Activated T-helper 1 cell treated with Interleukin-2 at 50 U/mL for 16 hours (primary cell): ENCODE results near the gene ZNF688.
"Not testable (repeated sequence)": the region's sequence is repeated elsewhere in the genome, so short reads cannot be mapped to it uniquely, and the experiment has no call there.

Source experiments
- DNase-seq: peaks from one replicate; pipeline ENCODE4 v3.0.0-alpha.2; 2020; ENCODE audit warnings: low read depth

The ZNF688 gene

DNA sequence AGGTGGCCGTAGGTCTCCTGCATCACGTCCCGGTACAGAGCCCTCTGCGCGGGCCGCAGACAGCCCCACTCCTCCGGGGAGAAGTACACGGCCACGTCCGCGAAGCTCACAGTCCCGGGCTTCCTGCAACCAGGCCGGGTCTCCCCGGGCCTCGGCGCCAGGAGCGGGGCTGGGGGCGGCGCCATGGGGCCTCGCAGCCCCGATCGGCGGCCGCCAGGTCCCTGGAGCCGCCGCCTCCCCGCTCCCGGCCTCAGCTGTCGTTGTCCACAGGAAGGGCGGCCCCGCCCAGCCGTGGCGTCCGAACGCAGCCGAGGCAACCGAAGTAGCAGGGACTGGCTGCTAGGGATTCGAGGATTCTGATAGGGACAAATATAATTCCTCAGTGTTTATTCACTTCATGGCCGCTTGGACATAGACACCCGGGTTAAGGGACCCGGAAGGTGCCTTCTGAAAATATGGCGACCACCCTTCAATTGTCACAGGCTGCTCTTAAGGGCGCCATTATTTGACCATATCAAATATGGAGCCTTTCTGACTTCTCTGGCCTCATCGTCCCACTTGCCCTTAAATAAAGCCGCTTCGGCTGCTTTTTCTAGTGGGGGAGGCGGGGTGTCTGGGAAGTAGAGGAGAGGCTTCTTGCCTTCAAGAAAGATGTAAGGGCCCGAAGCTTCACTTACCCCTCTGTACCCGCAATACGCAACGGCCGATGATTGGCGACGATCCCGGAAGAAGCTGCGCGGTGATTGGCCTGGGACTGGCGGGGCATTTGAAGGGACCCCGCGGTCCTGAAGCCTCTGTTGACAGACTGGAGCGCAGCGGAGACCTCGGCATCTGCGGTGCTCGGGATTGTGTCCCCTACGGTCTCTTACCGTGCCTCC, at the start of gene ZNF688:
Gene ZNF688 (minus strand): TSS at position 270 of the 878 bp plus-strand sequence. CDS start 85 bp downstream, at position 185.
- DNase-seq = peak; percentile 88

DNA sequence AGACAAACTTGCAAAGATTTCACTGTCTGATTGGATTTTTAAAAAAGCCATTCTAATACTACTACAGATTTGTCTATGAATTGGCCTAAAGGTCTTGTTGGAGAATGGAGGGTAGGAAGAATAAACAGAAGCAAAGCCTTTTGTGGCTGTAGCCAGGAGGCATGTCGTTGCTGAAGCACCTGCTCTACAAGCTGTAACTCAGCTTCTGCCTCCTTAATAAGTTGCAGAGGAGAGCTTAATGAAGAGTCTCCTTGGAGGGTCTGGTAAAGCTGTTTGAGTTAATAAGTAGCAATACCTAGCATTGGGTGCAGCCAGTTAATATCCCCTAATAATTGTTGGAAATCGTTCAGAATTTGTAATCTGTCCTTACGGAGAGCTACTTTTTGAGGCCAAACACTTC, 48.7 kb upstream of the ZNF688 start:
- DNase-seq = no peak

DNA sequence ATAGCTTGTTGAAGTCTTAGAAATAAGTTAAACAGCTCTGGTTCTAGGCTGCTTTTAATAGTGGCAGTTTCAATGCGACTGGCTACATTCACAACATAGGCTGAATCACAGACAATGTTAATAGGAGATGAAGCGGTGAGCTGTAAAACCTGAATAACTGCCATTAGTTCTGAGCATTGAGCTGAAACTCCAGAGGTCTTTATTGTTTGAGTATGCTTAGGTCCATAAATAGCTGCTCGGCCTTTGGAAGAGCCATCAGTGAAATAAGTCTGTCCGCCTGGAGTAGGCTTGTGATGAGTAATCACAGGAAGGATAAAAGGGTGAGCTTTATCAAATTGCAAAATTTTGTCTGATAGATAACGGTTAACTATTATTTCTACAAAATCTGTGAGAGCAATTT, 48.1 kb upstream of the ZNF688 start:
- no peak for DNase-seq

DNA sequence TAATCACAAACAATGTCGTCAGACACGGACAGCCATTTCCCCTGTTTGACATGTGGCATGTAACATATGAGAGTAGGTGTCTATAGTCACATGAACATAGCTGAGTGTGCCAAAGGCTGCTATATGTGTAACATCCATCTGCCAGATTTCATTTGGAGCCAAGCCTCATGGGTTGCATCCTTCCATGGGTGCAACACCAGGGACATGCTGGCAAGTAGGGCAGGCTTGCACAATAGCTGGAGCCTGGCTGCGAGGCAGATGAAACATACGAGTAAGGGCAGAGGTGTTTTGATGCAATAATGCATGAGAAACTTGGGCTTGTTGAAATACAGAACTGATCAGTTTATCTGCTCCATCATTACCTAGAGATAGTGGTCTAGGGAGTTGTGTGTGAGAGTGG, 47.7 kb upstream of the ZNF688 start:
- no peak for DNase-seq

DNA sequence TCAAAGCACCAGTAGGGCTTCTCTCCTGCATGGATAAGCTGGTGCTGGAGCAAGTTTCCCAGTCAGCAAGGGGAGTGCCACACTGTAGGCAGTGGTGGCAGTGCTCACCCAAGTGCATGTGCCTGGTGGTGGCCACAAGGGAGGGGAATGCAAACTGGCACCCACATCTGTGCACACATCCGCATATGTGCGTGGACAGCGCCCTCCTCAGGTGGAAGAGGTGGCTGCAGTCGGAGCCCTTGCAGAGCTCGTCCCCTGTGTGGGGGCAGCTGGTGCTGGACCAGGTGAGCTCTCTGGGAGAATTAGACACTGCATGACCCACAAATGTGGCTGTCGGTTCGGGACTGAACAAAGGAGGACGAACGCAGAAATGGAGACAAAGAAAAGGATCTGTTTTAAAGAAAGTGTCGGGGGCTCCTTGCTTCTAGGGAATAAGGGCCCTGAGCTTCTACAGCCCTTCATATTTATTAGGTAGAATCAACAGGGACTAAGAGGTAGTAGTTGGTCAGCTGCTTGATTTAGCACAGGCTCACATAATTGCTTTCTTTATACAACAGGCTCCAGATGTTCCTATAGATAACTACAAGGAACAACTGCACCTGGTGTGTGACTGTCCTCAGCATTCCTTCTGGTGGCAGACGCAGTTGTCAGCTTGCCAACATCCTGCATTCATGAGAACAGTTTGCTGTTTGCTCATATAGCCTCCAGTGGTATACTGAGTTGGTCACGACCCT, 44.0 kb upstream of the ZNF688 start:
- DNase-seq = peak; percentile 41

DNA sequence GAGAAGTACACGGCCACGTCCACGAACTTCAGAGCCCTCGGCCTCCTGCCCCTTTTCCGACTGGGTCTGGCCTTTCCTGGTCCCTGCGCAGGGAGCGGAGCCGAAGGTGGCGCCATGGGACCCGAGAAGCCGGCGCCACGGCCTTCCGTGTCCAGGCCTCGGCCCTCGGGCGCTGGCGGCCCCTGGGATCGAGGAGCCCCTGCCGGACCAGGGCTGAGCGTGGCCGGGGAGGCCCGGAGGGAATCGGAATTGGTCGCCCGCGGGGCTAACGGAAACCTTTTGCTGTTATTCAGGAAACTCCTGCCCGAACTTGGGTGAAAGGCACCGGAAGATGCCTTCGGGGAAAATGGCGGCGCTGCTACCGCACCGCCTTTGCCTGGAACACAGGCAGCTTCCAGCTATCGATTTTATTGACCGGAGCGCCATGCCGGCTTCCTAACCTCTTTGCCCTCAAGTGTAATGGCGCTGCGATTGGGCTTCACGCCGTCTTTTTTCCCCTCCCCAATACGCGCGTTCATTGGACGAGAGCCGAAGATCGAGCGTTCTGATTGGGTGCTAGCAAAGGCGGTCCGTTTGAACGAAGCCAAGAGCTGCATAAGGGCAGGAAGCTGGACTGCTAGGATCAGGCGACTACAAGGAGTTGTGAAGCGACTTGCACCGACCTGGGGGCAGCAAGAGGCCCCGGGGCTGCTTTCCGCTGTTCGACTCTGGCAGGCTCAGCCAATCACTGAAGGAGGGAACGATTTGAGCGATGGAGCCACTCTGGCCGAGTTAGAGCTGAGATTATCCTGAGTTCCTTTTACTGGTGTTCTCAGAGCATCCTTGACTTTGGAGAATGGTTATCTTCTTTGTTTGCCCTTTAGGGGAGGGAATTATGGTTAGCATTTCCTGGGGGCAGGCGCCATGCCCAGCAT, 38.7 kb upstream of the ZNF688 start, which contains the start of gene ZNF689:
Gene ZNF689 (minus strand): TSS at position 464 of the 914 bp plus-strand sequence. CDS start 348 bp downstream, at position 116.
- peak; percentile 88 for DNase-seq

DNA sequence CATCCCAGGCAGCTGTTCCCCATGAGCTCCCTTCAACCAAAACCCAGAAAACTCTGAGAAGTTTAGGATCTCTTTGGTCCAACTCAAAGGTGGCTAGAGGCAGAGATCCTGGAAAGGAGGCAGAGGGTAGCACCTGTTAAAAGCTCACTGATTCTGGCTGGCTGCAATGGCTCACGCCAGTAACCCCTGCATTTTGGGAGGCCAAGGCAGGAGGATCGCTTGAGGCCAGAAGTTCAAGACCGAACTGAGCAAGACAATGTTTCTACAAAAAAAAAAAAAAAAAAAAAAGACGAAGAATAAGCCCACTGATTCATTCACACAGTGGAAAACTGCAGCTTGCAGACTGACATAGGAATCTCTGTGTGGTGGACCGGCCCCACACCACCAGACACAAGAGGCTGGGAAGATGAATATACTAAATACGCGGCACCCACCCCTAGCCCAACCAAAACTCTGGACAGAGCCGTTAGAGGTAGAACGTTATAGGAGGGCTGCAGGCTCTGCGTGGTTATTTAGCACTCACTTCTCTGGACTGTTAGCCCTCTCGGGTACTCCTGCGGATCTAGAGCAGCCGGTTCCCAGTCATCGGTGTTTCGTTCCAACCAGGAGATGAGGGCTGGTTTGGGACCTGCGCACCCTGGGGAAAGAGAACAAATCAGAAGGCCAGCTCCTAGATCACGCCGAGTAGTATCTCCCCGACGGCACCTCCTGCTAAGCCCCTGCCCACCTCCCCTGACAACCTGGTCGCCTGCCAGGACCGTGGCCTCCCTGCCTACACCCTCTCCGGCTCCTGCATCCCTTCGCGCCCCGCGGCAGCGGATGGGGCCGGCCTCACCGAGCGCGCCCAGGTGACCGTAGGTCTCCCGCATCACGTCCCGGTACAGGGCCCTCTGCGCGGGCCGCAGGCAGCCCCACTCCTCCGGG, 37.8 kb upstream of the ZNF688 start:
- peak; percentile 22 for DNase-seq

DNA sequence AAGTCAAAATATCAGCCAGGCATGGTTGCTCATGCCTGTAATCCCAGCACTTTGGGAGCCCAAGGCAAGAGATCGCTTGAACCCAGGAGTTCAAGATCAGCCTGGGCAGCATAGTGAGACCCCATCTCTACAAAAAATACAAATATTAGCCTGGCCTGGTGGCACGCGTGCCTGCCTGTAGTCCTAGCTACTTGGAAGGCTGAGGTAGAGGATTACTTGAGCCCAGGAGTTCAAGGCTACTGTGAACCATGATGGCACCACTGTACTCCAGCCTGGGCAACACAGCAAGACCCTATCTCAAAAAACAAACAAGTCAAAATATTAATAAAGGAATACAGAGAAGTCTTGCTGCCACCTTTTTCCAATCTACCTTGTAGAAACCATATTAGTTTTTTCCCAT, 34.5 kb upstream of the ZNF688 start:
- no peak for DNase-seq

DNA sequence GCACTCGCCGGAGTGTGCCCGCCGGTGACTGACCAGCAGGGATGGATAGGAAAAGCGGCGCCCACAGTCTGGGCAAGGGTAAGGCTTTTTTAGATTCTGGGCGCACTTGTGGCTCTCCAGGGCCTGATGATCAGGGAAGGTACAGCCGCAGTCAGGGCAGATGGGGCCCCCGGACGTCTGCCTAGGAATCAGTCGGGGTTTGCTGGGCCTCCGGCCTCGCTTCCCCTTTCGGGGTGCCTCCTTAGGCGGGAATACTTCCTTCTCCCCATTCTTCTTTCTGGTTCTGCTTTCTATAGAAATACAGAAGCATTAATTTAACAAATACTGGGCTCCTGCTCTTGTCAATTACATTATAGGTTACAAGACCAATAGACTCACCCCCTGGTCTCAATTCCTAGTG, 33.6 kb upstream of the ZNF688 start:
- DNase-seq = no peak

DNA sequence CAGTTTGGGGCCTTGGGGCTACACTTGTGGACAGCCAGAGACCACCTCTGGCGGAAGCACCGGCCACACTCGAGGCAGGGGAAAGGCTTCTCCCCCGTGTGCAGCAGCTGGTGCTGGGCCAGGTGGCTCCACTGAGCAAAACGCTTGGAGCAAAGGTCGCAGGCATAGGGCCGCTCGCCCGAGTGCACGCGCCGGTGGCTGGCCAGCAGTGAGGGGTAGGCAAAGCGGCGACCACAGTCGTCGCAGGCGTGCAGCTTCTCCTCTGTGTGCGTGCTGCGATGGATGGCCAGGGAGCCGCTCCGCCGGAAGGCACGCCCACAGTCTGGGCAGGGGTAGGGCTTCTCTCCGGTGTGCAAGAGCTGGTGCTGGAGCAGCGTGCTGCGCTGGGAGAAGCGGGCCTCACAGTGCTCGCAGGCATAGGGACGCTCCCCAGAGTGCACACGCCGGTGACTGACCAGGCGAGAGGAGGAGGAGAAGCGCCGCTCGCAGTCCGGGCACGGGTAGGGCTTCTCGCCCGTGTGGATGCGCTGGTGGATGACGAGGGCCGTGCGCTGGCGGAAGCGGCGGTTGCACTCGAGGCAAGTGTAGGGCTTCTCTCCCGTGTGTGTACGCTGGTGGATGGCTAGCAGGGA, 32.9 kb upstream of the ZNF688 start:
- no peak for DNase-seq

DNA sequence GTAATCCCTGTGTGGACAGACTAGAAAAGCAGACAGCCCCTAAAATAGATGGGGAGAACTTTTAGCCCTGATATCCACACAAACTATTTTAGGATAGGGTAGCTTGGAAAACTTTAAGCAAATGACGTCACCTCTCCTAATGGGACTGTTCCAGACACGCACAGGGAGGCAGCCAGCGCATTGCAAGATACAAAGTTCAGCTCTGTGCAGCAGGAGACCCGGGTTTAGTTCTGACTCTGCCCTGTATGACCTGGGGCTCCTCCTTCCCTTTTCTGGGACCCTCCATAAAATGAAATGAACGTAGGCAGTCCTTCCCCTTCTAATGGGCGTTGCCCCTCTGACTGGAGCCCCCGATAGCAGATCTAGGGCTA, 32.4 kb upstream of the ZNF688 start:
- no peak for DNase-seq

DNA sequence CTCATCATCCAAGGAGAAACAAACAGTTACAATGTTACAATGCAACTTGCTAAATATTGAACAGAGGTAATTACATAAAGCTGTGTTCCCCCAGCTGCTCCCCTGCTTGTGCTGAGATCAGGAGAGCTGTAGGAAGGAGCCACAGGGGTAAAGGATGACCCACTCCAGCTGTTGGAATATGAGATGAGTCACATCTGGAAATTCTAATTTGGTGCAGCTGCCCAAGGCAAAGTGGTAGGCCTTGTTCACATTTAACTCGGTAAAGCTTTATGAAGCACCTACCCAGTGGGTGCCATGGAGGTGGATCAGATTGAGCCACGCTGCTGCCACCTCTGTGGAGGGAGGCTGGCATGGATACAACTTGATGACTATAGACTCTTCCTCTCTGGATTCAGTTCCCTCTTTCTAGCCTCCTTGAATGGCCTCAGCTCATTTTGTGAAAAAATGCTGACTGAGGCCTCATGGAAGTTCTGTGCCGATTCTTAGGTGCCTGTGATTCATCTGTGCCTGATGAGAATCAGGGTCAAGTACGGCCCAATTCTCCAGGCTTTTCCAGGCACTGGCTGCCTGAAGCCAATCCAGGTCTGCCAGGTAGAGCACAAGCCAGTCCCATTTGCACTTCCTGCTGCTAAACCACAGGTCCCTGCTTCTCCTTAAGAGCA, 31.2 kb upstream of the ZNF688 start:
- no peak for DNase-seq

DNA sequence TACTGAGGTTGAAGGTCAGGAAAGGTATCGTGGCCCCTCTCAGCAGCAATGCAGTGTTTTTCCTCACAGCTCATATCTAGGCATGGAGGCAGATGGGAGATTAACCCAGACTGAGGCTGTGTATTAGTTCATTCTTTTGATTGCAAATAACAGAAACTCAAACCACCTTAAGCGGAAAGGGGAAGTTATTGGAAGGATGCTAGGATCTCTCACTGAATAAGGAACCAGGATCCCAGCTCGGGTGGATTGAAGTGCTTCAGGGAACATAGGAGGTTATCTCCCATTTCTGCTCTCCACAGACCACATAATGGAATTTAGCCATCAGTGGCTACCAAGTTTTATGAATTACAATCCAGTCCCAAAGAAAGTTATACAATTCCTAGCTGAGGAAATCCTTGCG, 30.5 kb upstream of the ZNF688 start:
- DNase-seq = no peak

DNA sequence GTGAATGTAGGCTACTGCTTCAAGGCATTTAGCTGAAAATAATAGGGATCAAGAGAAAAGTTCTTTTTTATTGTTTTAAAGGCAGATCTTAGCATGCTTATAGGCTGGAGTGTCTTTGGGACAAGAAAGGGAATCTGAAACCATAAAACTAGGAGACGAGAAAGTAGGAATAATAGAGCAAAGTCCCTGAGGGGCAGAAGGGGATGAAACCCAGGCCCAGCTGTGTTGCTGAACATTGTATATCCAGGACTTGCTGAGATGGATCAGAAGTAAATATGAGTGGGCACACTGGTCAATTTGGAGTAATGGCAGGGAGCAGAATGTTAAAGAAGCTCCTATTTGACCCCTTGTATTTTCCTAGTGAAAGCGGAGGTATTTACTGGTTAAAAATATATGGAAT, 29.4 kb upstream of the ZNF688 start:
- DNase-seq = no peak

DNA sequence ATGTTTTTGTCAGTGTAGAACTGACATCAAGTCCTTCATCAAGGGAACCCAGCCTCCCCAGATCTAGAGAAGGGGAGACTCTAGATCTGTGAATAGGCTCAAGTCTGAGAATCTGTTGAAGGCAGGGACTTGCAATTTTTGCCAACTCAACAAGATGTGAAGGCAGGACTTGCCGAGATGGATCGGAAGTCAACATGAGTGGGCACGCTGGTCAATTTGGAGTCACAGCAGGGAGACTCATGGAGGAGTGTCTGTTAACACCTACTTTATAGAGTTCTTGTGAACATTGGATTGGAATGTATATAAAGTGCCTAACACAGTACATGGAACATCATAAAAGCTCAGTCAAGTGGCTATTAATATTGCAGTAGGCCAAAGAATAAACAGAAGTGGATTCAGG, 28.7 kb upstream of the ZNF688 start:
- DNase-seq = no peak

DNA sequence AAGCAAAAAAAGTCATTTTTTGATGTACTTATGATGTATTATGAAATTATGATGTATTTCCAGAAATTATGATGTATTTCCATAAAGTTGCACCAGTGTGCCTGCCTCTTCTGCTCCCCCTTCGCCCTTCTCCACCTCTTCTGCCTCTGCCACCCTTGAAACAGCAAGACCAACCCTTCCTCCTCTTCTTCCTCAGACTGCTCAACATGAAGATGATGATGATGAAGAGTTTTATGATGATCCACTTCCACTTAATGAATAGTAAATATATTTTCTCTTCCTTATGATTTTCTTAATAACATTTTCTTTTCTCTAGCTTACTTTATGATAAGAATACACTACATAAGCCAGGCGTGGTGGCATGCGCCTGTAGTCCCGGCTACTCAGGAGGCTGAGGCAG, 21.4 kb upstream of the ZNF688 start:
- no peak for DNase-seq

DNA sequence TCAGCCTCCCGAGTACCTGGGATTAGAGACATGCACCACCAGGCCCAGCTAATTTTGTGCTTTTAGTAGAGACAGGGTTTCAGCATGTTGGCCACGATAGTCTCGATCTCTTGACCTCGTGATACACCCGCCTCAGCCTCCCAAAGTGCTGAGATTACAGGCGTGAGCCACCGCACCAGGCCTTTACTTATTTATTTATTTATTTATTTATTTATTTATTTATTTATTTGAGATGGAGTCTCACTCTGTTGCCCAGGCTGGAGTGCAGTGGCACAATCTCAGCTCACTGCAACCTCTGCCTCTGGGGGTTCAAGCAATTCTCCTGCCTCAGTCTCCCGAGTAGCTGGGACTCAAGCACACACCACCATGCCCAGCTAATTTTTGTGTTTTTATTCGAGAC, 19.4 kb upstream of the ZNF688 start:
- not testable (repeated sequence) for DNase-seq

DNA sequence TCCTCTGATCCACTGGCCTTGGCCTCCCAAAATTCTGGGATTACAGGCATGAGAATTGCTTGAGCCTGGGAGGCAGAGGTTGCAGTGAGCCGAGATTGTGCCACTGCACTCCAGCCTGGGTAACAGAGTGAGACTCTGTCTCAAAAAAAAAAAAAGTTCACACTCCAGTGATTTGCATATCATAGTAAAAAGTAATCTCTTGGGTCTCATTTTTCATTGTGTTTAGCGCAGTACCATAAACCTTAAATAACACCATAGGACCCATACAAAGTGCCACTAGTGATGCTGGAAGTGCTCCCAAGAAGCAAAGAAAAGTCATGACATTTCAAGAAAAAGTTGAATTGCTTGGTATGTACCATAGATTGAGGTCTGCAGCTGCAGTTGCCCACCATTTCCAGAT, 18.1 kb upstream of the ZNF688 start:
- DNase-seq = not testable (repeated sequence)

DNA sequence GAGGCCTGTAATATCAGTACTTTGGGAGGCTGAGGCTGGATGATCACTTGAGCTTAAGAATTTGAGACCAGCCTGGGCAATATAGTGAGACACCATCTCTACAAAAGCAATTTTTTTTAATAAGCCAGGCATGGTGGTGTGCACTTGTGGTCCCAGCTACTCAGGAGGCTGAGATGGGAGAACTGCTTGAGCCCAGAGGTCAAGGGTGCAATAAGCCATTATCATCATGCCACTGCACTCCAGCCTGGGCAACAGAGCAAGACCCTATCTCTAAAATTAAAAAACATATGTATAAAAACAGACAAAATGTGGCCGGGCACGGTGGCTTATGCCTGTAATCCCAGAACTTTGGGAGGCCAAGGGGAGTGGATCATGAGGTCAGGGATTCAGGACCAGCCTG, 17.1 kb upstream of the ZNF688 start:
- no peak for DNase-seq
